Measurements from ENCODE around the gene KRTAP16-1.

GRCh38 chr17:41308918-41309359 is at the start of gene KRTAP16-1:
- TF ChIP-seq CTCF (conservative IDR thresholded peaks at IDR 0.05) (no peak), EZH2 (IDR thresholded peaks at IDR 0.05; ENCODE audit: low read depth) (no peak)

Data from PC-9 (cell line).